CMK (cell line): ENCODE data around the gene TIAM2.
"Not testable (repeated sequence)": the region's sequence is repeated elsewhere in the genome, so short reads cannot be mapped to it uniquely, and the experiment has no call there.

Experiments used
- DNase-seq: peaks from one replicate; pipeline ENCODE4 v3.0.0-alpha.2; 2010; ENCODE audit warnings: low read depth

Gene TIAM2

DNA sequence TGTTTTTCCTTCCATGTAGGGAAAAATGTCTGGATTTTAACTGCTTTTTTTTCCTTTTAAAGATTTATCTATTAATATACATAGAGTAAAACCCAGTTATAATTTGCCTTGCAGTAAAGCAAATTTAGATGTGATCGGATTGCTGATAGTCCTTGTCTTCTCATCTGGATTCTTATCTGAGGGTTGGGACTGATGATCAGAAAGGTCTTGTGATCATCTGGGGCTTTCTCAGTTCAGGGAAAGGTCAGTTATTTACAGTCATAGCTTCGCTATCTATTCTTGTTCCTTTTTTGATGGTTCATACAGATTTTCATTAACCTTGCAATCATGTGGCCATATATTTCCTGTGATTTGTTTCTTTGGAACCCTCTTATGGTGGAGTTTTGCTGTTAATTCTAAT, 204.9 kb downstream of the TIAM2 start:
- DNase-seq = no peak

DNA sequence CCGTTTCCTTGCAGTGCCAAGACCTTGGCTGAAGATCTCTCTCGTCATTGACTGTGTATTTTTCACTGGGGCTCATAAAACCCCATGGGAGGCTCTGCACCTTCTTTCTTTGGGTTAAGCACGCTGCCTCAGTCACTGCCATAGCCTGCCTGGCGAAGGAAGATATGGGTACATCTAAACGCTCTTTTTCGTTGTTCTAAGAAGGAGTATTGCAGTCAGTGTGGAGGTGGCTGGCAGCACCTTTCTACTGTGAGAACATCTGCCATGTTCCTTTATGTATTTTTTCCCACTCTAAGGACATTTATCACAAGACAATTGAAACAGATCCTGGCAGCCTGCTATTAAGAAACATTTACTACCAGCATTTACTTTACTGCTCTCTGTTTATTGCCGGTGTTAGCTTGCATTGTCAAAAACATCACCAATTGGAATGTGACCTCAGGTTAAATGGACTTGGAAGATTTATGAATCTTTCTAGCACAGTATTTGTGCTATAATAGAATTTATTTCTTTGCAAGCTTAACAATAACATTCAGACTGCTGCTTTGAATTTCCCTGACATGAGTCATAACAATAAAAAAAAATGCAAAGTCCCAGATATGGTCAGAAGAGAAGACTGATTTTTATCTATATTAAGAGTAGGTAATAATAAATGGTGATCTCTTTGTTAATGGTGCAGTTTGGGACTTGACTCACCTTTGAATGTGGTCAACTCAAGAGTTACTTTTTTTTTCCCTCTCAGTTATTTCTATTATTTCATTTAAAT, 206.5 kb downstream of the TIAM2 start:
- DNase-seq = no peak

DNA sequence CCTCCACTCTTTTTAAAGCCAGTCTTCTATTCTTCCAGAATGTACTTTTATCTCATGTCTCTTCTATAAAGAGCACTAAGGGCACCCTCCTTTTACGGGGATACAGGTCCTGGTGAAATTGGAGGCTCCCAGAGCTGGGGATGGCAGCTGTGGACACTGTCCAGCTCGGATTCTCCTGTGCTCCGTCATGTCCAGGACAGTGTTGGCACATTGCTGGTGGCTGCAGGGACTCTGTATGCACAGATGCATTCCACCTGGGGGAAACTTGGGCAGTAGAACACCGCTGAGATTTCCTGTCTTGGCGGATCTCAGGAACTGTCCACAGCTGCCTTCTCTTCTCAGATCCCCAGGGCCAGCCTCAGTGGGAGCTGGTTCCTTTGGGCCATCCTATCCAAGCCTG, 212.1 kb downstream of the TIAM2 start:
- DNase-seq = no peak

DNA sequence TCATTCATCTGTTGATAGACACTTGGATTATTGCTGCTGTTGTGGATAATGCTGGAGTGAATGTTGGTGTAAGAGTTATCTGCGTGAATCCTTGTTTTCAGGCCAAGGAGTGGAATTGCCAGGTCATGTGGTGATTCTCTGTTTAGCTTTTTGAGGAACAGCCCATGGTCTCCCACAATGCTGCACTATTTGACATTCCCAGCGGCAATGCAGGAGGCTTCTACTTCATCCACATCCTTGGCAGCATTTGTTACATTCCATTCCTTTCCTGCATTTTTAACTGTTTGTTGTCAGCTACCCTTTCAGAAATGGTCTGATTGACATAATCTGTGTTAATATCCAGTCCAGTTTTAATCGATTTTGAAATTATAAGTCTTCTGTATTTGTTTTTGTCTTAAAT, 217.0 kb downstream of the TIAM2 start:
- DNase-seq = no peak

DNA sequence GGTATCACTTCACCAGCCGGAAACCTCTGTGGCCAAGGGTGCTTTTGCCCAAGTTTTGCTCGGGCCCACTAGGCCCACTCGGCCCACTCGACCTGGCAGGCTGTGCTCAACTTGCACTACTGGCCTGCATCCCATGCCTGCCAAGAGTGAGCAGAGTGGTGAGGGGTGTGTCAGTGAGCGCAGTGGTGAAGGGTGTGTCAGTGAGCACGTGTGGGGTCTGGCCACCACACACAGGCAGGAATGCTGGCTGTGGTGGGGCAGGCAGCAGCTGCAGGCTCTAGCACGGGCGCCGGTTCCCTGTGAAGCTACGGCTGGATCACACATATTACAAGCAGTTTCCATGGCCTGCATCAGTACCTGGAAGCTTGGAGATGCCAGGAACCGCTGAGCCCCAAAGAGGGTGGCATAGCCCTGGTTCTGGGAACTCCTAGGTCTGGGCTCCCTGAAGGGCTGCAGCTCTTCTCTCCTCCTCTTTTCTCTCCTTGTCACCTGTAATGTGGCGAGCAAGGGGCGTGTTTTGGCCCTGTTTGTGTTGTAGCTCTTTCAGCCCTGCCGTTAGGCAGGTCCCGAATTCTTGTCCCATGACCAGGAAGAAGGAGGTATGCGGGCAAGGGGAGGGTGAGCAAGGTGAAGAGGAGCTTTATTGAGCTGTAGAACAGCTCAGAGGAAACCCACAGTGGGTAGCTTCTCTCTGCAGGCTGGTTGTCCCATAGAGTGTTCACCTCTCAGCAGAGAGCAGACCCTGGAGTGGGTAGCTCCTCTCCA, 217.7 kb downstream of the TIAM2 start:
- DNase-seq = no peak

DNA sequence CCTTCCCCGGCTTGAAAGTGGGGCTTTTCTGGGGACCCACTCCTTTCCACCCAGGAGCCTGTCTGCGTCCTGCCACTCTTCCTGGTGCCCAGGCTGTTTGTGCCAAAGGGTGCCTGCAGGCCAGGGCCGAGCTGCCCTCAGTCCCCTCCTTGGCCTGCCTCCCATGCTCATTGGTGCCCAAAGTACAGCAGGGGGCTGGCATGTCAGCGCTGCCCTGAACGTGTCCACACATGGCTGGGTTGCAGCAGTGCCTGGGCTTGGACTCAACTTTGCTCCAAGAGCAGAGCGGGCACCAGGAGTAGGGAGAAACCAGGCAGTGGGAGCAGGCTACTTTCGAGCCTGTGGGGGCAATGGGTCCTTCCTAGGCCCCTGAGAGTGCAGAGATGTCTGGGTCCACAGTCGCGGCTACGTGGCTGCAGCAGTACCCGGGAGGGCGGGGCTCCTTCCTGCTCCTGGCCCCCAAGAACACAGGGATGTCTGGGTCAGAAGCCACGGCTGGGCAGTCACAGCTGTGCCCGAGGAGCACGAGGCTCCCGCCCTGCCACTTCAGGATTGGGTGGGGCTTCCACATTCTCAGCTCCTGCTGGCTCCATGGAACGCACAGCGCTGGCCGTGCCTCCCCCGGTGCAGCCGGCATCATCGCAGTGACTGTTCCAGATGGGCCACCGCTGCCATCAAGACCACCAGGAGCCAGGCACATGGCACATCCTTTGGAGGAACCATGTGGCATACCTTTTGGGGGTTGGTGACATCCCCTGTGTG, 218.7 kb downstream of the TIAM2 start:
- DNase-seq = no peak

DNA sequence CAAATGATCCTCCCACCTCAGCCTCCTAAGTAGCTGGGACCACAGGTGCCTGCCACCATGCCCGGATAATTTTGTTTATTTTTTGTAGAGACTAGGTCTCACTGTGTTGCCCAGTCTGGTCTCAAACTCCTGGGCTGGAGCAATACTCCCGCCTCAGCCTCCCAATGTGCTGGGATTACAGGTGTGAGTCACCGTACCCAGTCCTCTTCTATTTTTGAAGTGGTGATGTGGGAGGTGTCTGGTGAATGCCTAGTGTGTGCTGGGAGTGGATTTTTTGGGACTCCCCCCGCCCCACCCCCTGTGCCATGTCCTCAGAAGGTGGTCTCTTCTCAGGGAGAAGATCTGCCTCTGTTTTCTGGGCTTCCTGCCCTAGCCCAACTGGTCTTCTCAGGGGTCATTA, 220.8 kb downstream of the TIAM2 start:
- no peak for DNase-seq

DNA sequence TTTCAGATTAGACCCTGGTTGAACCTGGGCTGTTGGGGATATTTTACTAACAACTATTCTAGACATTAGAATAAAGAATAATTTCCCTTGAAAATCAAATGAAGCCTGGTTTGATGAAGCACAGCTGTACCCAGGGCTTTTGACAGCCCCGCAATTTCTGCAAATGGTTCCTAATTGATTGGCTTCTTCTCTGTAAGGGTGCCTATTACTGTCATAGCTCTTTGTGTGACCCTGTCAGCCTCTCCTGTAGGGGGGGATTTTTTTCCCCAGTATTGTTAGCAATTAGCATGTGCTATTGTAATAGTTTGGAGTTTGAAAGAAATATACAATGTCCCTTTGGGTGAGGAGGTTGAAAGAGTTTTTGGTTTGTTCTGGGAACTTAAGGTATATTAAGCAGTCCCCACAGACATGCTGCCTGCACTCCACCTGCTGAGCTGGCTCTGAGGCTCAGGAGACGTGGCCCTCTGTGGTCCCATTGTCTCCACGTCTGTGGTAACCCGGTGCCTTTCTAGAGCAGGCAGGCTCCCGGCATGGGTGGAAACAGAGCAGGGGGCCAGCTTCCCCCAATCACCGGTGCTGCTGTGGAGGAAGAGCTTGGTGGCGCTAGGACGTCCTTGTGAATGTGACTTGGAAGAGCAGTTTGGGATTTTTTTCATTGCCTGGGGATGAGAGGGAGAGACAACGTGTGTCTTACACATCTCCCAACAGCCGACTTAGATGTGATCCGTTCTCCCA, 221.4 kb downstream of the TIAM2 start:
- DNase-seq = no peak

DNA sequence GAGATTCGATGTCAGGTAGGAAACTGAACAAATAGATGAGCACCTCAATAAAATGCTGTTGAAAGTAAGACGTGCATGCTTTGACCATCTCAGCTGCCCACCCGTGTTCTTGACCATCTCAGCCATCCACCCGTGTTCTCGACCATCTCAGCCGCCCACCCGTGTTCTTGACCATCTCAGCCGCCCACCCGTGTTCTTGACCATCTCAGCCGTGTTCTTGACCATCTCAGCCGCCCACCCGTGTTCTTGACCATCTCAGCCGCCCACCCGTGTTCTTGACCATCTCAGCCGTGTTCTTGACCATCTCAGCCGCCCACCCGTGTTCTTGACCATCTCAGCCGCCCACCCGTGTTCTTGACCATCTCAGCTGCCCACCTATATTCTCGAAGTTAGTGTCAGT, 223.6 kb downstream of the TIAM2 start:
- DNase-seq = not testable (repeated sequence)

DNA sequence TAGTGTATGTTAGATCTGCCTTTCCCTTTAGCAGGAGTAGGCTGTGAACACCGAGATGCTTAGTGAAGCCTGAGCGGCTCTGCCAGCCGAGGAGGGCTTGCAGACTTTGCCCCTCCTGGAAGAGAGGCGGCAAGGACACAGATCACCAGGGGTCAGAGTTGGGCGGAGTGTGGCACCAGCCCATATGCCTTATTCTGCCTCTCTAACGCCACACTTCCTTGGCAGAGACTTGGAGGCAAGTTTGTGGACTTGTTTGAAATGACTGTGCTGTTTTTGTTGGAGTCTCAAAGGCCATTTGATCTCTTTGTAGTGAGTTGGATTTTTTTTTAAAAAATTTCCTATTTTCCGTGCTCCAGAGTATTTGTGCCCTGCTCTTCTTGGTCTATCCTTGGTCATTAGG, 224.2 kb downstream of the TIAM2 start:
- DNase-seq = no peak

DNA sequence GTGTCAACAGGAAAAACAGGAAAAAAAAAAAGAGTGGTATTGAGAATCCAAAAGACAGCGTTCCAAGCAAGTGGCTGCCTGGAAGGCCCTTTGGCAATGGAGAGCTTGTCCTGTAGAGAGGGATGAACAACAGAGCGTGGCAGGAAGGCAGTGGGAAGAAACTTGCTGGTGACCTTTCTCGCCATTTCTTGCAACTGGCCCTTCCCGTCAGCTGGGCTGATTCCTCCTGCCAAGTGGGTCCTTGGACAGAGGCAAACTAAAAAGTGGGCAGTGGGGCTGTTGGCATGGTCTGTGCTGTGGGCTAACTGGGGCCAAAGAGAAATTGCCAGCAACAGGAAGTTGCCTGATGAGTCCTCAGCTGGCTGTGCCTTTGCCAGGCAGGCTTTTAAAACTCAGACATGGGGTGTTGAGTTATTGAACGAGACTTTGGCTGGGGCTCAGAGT, 224.8 kb downstream of the TIAM2 start:
- no peak for DNase-seq

DNA sequence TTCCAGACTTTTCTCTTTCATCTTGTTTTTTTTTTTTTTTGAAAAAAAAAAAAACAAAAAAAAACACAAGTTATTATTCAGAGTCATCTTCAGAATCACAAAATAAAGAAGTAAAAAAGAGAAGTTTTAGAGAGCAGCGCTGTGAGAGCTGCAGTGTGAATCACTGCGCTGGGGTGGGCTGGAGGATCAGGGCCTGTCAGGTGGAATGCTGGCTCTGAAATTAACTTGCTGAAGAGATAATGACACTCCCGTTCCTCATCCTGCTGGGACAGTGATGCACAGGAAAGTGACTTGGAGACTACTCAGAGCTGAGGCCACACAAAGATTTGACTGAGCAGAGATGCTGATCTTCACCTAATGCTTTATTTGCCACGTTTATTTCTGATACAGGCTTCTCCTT, 226.0 kb downstream of the TIAM2 start:
- no peak for DNase-seq

DNA sequence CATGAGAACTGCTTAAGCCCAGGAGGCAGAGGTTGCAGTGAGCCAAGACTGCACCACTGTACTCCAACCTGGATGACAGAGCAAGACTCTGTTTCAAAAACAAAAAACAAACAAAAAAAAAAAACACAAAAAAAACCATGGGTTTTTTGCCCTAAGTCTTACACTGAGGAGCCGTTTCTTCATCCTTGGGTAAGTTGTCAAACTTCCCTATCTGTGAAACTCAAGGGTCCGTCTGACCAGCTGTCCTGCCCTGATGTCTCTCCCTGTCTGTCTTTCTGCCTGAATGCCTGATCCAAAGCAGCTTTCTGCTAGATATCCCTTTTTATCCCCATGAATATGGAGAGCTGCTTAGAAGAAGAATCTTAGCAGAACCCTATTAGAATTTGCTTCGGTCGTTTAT, 227.4 kb downstream of the TIAM2 start:
- DNase-seq = no peak

DNA sequence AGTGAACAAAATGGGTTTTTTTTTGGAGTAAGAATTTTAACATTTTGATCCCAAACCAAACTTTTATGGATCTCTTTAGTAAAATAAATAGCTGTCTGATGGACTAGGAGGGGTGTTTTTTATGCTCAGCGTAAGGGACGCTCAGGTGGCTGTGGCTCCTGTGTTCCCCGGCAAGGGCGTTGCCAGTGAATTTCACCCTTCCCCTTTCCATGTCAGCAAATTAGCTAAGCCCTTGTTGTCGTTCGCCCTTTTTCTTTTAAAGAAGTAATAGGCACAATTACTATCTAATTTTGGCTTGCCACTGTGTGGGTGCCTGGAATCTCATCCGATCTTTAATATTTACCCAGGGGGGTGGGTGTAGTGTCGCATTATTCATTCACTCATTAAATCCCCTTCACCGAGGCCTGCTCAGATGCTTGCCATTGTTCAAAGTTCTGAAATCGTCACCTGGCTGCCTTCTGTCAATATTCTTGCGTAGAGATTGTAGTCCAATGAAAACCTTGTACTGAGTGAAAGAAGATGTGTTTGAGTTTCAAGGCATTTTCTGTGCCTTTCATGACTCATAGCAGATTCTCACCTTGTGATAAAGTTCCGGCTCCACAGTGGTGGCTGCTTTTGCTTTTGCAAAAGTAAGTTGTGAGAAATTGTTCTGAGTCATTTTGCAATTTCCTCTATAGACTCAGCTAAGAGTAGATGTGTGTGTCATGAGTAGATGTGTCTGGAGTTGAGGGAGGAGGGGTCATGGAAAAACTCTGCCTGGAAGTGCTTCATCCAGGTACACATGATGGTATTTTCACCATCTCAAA, 228.7 kb downstream of the TIAM2 start:
- DNase-seq = no peak

DNA sequence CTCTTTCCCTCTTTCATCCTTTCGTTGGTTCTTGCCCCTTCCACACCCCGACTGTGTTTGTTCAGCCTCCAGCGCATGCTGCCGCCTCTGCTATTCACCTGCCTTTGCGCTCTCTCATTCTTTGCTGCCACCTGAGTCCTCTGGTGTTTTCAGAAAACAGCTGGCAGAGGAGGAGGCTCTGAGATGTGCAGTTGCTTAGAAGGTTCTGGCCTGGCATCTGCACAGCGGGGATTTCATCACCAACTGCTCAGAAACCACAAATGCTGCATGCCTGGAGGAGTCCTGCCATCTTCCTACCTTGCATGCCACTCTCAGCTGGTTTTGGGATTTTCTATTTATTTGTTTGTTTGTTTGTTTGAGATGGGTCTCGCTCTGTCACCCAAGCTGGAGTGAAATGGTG, 229.5 kb downstream of the TIAM2 start:
- DNase-seq = no peak

DNA sequence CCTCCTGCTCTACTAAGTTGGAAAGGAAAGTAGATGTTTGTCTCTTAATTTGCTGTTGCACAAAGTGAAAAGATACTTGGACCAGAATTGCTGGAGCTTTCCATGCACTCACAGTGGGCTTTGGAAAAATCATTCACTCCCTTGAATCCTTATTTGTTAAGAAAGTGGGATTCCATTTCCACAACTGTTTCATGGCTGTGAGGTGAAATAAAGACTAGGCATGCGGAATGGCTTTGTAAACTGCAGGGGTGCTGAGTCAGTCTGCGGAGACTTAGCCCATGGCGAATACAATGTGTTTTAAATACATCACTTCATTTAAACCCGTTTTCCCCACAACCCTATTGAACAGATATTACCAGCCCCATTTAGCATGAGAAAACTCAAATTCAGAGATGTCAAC, 231.9 kb downstream of the TIAM2 start:
- DNase-seq = no peak

DNA sequence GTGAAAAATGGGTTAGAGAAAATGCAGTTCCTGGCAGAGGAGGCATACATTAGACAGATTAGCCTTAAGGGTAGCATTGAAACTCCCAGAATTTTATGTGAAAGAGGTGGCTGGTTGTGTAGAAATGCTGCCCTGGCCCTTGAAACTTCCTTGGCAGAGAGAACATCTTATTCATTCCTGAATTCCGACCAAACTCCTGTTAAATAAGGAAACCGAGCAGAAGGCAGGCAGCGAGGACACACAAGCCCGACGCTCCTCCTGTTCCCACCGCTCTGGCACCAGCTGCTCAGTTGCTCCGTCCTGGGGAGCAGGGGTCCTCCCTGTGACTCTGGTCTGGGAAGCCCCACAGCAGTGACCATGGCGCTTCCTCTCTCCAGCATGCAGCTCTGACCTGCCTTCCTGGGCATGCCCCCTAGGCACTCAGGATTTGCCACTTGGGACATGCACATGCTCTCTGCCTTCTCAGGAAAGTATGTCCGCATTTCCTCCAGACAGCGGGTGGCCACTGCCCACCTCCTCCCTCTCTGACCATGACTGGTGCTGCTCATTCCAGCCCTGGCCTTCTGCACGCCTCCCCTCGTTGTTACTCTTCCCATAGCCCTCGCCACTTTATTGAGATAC, 233.5 kb downstream of the TIAM2 start:
- DNase-seq = no peak

DNA sequence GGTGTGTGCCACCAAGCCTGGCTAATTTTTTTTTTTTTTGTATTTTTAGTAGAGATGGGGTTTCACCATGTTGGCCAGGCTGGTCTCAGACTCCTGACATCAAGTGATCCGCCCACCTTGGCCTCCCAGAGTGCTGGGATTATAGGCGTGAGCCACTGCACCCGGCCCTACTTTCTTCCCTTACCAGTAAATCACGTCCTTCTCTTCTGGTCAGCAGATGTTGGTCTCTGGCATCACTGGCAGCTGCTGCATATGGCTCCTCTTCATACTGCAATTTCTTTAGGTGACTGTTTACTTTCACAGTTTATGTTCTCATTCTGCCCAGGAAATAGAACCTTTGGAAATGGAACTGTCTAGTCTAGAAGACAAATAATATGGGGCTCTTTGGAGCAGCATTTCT, 235.9 kb downstream of the TIAM2 start:
- DNase-seq = not testable (repeated sequence)

DNA sequence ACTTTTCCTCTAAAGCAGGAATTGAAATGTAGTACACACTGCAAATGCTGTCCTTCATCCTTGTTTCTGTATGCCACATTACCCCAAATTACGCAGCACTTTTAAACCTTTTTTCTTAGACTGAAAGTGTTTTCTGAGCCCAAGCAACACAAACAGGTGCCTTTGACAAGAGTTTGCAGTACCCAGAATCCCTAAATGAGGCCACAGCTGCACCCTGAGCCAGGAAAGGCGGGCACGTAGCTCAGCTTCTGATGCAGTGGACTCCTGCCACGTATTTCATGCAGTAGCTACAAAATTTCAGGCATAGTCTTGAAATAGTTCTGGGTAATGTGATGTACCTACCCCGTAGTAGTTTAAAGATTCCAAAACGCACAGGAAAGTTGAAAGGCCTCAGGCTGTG, 237.7 kb downstream of the TIAM2 start:
- no peak for DNase-seq

DNA sequence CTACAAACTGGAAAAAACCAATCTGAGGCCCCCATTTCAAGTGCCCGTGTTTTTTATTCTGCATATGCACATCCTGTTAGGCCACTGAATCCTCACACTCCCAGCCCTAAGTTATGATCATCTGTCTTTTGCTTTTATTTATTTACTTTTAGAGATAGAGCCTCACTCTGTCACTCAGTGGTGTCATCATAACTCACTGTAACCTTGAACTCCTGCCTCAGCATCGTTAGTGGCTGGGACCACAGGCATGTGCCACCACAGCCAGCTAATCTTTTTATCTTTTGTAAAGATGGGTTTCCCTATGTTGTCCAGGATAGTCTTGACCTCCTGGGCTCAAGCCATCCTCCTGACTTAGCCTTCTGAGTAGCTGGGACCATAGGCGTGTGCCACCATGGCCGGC, 239.1 kb downstream of the TIAM2 start:
- no peak for DNase-seq

DNA sequence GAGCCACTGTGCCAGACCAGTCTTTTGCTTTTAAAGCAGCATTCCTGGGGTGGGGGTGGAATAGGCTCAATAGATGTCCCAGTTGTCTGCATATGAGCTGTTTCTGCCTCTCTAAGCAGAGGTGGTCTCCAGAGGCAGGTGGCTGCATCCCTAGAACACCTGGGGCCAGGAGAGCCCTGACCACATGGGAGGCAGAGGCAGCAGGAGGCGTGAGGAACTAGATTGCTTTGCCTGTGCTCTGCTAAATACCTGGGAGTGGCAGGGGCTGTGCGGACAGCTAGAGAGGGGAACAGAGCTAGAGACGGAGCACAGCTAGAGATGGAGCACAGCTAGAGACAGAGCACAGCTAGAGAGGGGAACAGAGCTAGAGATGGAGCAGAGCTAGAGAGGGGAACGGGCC, 239.6 kb downstream of the TIAM2 start:
- no peak for DNase-seq
